NCI-H2171 treated with DMSO at 0.1 percent for 48 hours (cell line): Measurements from ENCODE around the gene DLL1.
"Not testable (repeated sequence)": the region's sequence is repeated elsewhere in the genome, so short reads cannot be mapped to it uniquely, and the experiment has no call there.

Experiments
- DNase-seq: peaks from one replicate; lab custom pipeline; 2025; lab: John Stamatoyannopoulos, UW

The DLL1 gene

DNA sequence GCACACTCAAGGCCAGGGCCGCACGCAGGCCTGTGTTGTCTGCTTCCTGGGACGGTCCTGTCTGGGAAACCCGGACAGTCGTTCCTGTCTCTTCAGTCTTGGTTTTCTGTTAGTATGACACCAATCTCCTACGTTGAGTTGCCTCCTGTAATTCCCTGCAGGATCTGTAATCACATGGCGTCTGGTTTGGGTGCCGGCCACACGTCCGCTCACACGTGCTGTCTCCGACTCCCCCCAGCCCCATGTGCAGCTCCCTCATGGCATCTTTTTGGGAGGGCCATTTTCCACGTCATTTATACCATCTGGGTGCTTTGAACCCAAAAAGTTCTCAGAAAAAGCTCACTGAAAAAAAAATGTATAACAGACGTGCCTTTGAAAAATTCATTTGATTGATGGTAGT is 23.2 kb downstream of the DLL1 start:
- no peak for DNase-seq

DNA sequence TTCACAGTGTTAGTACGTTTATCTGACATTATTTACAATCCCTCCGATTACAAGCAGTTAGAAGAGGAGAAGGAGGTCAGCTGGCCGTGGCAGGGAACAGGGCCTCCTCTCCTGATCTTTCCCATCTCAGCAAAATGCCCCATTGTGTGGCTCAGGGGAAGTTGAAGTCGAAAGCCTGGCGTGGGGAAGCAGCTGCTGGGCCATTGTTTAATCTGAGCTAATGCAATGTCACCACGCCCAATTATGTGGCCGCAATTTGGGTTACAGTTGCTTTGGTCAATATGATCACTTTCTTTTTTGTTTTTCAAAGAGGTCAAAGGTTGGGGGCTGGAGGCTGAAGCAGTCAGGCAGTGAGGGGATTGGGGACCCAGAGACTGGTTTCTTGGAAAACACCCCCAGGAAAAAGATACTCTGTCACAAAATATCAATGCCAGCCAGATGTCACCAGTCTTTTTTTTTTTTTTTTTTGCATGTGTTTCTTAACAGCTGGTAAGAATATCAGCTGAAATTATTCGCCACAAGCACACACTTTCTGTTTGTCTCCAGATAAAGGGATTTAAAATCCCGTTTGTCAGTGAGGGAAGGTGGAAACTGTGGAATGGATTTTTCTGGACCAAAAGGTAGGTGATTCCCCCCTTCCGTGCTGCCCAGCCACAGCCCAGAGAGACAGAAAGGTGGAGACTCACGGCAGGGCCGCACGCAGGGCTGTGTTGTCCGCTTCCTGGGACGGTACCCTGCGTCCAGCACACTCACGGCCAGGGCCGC is 24.6 kb downstream of the DLL1 start:
- DNase-seq = peak; percentile 78

DNA sequence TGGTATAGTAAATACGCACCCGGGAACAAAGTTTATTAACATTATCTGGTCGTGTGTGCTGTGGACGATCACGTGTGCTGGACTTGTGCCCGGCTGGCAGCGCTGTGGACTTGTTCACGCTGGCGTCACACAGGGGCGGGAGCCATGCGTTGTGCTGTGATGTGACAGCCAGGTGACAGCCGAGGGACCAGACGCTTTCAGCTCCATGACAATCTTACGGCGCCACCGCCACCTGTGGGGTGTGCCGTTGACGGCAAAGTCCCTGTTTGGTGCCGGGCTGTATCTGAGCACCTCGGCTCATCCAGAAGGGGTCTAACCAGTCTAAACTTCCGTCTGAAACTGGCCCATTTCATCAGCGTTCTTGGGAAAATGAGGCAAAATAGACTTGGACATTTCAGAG is 25.2 kb downstream of the DLL1 start:
- no peak for DNase-seq

DNA sequence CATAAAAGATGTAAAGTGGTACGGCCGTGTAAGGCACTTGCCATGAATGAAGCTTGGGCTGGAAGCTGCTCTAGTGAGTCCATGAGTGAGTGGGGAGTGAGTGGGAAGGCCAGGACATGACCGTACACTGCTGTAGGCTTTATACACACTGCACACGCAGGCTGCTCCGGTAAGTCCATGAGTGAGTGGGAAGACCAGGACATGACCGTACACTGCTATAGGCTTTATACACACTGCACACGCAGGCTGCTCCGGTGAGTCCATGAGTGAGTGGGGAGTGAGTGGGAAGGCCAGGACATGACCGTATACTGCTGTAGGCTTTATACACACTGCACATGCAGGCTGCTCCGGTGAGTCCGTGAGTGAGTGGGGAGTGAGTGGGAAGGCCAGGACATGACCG is 26.2 kb downstream of the DLL1 start:
- not testable (repeated sequence) for DNase-seq

DNA sequence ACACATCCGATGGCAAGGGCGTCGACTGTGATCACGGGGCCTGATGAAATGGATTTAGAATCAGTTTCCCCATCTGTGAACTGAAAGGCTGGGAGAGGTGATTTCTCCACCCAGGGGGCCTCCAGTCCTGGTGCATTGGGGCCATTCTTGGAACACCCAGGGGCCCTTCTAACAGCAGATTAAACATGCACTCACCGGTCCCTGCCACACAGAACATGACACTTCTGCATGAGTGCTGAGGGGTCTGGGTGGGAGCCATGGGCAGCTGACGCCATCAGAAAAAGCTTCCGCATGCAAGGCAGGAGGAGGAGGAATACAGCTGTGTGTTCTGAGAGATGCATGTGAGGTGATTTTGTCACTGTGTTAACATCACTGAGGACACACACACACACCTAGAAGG is 26.8 kb downstream of the DLL1 start:
- no peak for DNase-seq

DNA sequence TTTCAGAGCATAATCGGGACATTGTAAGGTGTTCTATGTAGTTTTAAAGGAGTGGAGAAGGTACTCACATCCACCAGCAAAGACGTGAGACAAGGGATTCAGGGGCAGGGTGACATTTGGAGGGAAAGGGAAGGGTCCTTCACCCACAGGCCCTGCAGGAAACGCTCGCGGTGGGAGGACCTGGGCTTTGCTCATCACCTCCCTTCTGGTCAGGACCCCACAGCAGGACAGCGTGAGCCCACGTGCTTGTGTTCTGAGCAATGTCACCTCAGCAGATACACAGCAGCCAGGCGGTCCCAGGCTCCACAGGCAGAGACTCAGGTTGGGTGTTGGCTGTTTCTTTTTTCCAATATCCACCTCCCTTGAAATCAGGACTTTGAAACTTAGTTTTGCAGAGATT is 27.5 kb downstream of the DLL1 start:
- no peak for DNase-seq

DNA sequence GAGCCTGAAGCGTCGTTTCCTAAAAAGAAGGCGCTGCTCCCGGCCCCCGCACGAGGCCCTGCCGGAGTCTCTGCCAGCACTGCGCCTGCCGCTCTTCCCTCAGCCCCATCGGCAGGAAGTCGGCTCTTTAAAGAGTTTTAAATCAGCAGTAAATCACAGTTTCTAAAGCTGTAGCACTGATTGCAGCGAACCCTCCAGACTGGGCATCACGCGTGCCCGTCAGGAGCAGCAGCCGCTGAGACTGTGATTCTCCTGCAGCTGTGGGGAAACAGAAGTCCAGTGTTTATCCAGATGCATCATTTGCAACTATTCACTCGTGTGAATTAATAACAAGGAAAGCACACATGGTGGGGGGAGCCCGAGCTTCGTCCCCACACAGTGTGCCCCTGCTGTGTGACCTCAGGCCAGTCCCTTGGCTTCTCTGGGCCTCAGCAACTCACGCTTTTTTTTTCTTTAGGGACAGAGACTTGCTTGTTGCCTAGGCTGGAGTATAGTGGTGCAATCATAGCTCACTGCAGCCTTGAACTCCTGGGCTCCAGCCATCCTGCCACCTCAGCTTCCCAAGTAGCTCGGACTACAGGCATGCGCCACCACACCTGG is 28.3 kb downstream of the DLL1 start:
- no peak for DNase-seq

DNA sequence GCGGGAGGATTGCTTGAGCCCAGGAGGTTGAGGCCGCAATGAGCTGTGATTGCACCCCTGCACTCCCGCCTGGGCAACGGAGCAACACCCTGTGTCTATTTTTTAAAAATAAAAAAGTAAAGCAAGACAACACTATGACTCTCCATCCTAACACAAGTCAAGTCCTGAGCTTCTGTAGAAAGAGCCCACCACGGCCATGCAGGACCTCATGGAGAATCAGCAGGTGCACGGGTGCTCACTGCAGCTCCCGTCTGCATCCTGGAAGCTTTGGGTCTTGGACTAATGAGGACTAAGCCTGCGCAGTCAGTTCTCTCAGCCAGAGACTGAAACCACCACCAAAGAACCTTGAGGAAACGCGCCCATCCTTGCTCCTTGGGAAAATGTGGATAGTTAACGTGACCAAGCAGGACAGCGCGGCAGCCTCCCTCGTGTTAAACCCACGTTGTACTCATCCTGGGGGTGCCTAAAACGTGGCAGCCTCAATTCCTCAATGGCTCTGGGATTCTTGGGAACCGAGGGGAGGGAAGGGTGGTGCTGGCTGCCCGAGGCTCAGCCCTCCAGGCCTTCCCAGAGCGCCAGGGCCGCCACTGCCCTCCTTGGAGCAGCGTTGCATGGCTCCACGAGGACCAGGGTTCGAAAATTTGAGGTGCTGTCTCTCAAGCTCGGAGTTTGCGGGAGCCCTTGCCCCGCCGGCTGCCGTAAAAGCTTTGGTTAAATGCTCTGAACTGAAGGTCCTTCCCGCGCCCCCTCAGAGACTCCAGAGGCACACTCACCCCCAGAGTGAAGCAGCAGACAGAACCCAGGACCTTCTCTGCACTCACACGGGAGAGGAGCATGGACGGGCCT is 29.0 kb downstream of the DLL1 start:
- no peak for DNase-seq

DNA sequence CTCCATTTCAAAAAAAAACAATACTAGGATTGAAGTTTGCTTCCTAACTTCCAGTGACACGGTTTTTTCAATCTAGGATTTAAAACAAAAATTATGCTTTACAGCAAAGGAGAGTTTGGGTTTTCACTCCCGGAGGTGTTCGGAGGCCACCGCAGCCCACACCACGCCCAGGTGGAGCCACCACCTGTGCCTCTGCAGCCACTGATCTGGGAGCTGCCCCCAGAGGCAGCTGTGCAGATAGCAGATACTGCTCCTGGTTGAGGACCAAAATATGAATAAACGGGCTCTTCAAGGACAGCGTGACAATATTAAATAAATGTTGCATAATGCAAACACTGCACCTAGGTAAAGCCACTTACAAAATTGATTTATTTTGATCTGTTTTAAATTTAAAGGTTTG is 30.2 kb downstream of the DLL1 start:
- DNase-seq = peak; percentile 40

DNA sequence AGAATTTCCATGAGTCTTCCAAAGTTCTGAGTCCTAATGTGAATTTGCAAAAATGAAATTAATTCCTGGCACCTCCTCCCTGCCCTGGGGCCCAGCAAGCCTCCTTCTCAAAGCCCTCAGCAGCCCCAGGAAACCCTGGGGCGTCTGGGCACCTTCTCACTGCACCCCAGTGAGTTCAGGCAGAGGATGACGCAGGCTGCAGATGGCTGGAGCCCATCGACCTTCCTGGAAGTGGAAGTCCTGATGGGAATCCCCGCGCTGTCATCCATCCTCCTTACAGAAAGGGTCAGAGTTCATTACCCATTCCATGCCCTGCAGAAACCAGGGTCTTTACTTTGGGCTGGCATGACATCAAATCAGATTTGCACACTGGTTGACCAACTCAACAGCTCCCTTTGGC is 31.6 kb downstream of the DLL1 start:
- DNase-seq = no peak

DNA sequence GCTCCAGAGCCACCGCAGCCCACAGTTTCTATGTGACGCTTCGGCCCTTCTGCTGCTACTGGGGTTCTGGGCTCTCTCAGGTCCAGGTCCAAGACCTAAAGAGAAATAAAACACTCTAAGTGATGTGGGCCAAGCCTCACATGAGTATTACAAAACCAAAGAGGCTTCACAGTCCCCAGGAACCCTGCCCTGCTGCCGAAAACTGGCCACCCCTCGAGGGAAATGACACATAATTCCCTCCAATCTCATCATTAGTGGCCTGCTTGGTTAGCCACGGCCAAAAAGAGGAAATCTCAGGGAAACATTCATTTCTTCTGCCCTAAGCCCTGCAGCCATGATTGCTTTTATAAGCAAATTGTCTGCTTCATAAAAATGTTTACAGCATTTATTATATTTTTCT is 32.5 kb downstream of the DLL1 start:
- DNase-seq = no peak

DNA sequence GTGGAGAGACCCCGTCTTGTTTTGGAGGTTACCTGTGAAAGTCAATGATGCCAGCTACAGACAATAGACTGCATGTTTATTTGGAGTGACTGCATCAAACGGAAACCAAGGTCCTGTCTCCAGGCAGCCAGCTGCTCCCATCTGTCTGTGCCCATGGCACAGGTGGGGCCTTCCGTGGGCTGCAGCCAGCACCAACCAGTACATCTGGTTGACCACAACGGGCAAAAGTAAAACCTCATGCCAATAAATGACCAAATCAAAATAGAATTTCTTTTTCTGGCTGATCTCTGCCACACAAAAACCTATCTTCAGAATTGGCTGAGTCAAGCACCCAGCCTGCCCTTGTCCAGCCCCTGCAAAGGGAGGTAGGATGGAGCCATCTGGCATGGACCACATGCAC is 33.5 kb downstream of the DLL1 start:
- DNase-seq = peak; percentile 9

DNA sequence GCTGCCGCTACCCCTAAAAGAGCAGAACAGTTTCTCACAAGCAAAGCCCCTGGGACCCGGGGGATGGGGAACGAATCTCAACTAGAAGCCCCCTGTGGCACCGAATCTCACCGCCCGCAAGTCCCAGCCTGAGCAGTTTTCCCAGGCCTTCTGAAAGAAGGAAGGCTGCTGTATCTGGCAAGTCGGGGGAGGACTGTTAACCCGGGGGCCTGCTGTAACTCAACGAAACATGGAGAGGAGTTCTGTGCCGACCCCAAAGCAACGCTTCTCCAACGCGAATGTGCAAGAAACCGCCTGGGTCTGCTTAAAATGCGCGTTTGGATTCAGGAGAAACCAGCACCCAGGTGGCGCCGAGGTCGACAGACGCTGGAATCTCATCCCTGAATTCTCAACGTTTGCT is 34.2 kb downstream of the DLL1 start:
- no peak for DNase-seq

DNA sequence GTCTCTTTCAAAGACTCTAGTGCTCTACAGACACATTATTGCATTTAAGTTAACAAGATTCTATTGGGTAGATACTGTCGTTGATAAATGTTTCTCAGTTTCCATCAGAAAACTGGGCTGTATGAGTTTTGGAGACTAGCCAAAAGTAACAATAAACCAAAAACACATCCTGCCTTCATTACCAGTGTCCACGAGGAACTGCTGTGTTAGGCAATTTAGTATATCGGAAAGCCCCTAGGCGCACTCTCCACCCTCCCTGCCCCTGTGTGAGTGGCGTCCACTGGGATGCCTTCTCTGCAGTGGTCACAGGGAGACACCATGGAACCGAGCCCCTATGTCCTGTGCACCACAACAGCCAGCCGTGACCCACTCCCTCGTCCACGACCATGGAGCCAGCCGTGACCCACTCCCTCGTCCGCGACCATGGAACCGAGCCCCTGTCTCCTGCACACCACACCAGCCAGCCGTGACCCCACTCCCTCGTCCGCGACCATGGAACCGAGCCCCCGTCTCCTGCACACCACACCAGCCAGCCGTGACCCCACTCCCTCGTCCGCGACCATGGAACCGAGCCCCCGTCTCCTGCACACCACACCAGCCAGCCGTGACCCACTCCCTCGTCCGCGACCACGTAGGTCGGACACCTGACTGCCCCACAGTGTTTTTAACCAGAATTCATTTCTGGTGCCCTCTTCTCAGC is 35.3 kb downstream of the DLL1 start:
- DNase-seq = no peak

DNA sequence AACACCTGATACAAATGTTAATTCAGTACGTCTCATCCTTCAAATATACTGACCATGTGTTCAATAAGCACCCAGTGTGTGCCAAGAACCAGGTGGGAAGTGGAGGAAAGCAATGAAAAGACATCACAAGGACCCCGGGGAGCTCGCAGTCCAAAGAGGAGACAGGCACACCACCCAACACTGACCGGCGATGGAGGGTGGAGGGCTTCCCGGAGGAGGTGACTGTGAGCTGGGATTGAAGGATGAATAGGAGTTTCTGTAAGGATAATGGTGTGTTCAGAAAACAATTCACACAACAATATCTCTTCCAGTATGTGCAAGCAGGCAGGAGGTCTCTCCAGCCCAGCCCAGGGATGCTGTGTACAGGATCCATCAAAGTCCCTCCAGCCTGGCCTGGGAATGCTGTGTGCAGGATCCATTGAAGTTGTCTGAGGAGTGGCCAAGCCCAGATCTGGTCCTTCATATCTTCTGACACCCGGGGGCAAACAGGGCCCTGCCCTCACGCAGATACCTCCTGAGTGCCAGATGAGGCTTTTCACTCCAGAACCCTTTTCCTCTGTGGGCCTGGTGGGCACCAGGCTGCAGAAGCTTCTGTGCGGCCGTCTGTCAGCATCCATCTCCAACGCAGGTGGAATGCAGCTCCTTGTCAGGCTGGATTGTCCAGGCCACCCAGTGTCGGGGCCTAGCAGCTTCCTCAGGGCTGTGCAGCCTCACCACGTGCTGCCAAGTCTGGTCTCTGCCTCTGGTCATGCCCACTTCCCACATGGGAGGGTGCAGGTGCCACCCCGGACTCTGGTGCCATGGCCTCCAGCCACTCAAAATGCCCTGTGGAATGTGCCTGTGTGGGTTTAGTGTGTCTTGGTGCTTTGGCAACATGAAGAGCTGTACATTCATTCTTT is 36.3 kb downstream of the DLL1 start:
- no peak for DNase-seq

DNA sequence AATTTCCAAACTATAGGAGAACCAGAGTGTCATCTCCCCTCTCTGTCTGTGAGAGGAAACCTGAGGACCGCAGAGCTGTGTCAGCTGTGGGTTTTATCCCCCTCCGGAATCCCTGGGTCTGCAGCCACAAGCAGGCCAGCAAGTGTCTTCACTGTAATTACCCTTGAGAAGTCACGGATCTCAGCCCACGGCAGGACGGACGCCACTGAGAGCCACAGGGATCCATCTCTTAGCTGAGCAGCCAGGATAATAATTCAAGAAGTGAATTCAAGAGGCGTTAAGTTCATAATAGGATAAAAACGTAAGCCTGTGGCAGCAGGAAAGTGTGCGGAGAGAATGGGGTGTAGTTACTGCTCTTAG is 37.0 kb downstream of the DLL1 start:
- no peak for DNase-seq

DNA sequence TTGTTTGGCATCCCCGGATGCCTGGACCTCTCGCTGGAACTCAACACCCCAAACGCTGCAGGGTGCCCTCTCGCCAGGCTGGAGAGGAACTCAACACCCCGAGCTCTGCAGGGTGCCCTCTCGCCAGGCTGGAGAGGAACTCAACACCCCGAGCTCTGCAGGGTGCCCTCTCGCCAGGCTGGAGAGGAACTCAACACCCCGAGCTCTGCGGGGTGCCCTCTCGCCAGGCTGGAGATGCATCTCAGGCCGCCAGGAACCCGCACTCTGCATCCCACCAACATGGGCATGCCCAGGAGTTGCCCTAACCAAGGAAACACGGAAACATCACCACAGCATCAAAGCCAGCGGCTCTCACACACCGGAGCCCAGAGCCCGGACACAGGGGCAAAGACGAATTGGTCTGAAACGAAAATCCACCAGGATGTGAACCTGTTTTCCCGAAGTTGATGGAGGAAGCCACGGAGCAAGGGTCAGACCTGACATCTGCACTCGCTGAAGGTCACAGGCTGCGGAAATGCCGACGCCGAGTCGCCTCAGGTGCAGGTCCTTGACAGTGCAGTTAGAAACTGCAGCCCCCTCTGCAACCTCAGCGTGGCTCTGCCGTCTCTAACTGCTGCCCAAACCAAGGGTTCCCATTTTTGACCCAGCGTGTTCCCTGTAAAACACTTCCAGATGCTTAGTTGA is 37.5 kb downstream of the DLL1 start:
- DNase-seq = peak; percentile 74

DNA sequence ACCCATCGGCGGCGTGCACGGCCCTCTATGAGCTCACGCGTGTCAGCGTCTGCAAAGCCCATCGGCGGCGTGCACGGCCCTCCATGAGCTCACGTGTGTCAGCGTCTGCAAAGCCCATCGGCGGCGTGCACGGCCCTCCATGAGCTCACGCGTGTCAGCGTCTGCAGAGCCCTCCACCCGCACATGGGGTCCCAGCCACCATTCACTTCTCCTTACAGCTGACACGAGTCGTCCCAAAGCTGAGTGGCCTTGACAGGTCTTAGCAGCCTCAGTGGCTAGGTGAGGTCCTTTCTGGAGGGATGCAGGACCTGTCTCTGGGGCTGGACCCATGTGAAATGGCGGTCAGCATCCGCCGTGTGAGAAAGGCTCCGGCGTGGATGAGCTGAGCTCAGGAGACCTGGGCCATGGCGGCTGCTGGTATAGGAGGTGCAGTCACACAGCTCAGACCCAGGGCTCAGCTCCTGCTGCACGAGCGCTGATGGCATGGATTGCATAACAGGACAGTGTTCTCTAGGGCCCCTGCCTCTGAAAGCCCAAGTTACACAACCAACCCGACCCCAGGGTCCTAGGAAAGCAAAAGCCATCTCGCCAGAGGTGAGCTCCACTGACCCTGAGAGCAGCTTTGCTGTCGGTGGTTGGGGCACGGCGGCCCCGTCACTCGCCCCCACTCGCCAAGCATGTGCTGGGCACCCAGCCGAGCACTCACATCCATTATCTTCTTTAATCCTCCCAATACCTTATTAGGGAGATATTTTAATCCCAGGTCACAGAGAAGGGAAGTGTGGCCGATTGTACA is 38.9 kb downstream of the DLL1 start:
- no peak for DNase-seq

DNA sequence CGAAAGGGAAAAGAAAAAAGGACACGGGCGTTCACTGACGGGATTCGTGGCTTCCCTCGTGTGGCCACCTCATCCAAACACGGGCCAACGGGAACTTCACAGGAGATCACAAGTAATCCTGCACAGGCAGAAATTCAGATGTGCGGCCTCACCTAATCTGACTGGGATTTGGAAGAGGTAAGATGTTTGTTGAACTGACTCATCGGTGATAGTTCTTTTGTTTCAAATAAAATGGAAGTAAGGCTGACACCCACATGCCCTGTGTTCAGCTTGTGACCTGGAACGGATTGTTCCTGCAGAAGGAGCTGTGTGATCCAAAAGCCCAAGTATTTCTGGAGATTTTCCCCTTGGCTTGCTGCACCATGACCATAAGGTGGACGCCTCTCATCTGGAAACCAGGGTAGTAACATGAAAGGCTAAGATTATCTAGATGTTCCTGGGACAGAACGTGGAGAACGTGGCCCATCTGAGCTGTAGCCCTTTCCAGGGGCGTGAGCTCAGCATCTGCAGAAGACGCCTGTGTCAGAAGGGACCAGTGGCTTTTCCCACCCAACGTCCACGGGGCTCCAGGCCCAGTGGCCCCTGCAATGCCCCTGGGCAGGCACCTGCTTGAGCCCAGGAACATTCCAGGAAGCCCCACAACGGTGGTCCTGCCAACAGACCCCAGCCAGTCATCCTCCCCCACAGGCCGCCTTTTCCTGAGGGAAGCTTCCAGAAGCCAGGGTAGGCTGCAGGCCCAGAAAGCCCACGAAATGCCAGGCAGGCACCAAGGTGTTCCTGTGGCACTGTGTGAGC is 39.7 kb downstream of the DLL1 start:
- DNase-seq = no peak
